Gastrocnemius medialis (tissue), 4 donors: ENCODE results near the gene HAGHL.

Source experiments
- CTCF ChIP-seq, 5 experiments: fragments of 450-650 bp in 3 of 5; fragments of 200-600 bp in 2 of 5; sonication (generic) in 2 of 5; IDR thresholded peaks in 4 of 5; conservative IDR thresholded peaks in 1 of 5; 1 replicate in 4 of 5; 2 replicates in 1 of 5; pipeline ENCODE4 v1.5.1; 2016 to 2019; ENCODE audit warnings: antibody characterized with exemption in 5 of 5, mild to moderate bottlenecking in 3 of 5, moderate library complexity in 3 of 5
- POLR2A ChIP-seq, 2 donors: fragments of 450-650 bp; IDR thresholded peaks; one replicate each; pipeline ENCODE4 v1.6.1; 2017; ENCODE audit warnings: antibody characterized with exemption in 2 of 2, mild to moderate bottlenecking in 2 of 2, moderate library complexity in 2 of 2

DNA sequence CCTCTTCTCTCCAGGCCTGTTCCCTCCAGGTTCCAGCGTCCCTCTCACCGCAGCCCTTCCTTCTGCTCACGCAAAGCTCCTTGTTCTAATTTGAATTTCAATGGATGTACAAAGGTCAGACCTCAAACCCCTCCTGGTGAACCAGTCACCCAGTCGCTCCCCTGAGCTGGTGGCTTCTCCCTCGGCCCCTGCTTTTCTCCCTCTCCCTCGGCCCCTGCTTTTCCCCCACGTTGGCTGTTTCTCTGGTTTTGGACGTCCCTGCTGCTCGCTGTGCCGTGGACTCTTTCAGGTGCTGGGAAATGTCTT is 25.1 kb downstream of the HAGHL start:
- TF ChIP-seq CTCF (IDR thresholded peaks at IDR 0.05 in 4 of 5, conservative IDR thresholded peaks at IDR 0.05 in 1 of 5) (no peak), POLR2A (IDR thresholded peaks at IDR 0.05) (no peak)
